Measurements from ENCODE around the gene WFIKKN2.

Gene WFIKKN2

DNA sequence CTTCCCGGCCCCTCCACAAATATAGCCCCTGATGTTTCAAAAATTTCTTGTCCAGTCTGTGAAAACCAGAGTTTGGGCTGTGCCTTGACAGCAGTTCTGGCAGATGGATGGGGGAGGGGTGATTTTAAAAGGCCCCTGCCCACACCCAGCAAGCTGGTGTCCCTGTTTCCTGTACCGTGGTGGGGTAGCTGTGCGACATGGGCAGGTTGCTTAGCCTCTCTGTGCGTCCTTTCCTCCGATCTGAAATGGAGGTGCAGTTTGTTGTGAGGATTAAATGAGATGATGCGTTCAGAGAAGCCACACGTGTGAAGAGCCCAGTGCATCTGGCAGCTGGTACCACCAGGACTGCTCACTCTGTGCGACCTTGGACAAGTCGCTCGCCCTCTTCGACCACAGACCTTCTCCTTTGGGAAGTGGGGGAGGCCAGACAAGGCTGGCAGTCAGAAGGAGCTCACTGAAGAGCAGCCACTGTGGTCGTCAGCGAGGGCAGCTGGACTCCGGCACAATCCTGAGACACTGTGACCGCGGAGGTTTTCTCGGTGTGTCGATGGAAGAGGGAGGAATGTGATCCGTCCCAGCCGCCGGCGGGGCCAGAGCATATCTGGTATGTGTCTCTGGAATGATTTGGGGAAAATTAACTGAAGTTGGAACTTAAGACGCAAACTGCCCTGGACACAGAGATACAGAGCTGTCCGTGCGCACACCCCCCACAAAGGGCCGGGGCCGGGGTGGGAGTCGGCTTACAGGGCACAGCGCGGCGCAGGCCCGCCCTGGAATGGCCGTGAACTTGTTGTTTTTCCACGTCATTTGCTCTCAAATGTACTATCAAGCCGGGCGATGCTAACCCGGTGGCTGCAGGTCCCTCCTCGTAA is 721 bp upstream of the WFIKKN2 start:
- H3K4me3 ChIP-seq (ENCODE audit: low read length in 2 of 2) = peak overlapping the region in 1 of 2 donors; percentile 3
- no peak overlapping the region for H3K18ac ChIP-seq (ENCODE audit: low read length)

GRCh38 chr17:50836826-50837225 is 1.4 kb downstream of the WFIKKN2 start:
- Histone ChIP-seq H4K91ac (ENCODE audit: low read depth, low read length, poor library complexity) (peak overlapping the region; percentile 32), H3K79me1 (ENCODE audit: low read depth, low read length) (no peaks in the 10 kb centered on the region), H2BK120ac (ENCODE audit: low read depth, low read length) (no peak overlapping the region), H3K27ac (replicated peaks; ENCODE audit: low read length) (no peak overlapping the region), H3K27me3 (ENCODE audit: control insufficient read depth in 3 of 3, insufficient read depth in 3 of 3, low read depth in 1 of 3, low read length in 3 of 3) (peaks cover 0 to 72% (median 4%) of the 10 kb centered on the region in 3 experiments), H3K4me3 (ENCODE audit: low read length in 2 of 2) (no peak overlapping the region), H2AK5ac (ENCODE audit: low read depth, low read length) (peak overlapping the region; percentile 97), H3K4ac (ENCODE audit: low read length) (peak overlapping the region; percentile 90), H3K9ac (ENCODE audit: low read depth, low read length, poor library complexity) (peak overlapping the region; percentile 63), H3K4me2 (ENCODE audit: insufficient read depth, low read length, poor library complexity, severe bottlenecking) (no peak overlapping the region), H3K36me3 (replicated peaks in 1 of 2; ENCODE audit: control insufficient read depth in 2 of 2, insufficient read depth in 2 of 2, low read length in 2 of 2) (no peaks in the 10 kb centered on the region), H2AFZ (ENCODE audit: low read length) (no peak overlapping the region), H3K23ac (ENCODE audit: low read depth, low read length, poor library complexity) (peak overlapping the region; percentile 69), H3K9me3 (replicated peaks in 1 of 2; ENCODE audit: control insufficient read depth in 2 of 2, insufficient read depth in 1 of 2, low read depth in 1 of 2, low read length in 2 of 2) (no peaks in the 10 kb centered on the region), H2BK12ac (ENCODE audit: low read length) (peak overlapping the region; percentile 63), H4K8ac (ENCODE audit: low read depth, low read length) (no peak overlapping the region), H3K14ac (ENCODE audit: low read length) (no peak overlapping the region), H3K4me1 (ENCODE audit: control insufficient read depth in 2 of 2, insufficient read depth in 1 of 2, low read depth in 1 of 2, low read length in 2 of 2) (peaks cover 22 to 25% of the 10 kb centered on the region in 2 donors), H3K18ac (ENCODE audit: low read length) (peak overlapping the region; percentile 67), H2BK5ac (ENCODE audit: low read length) (peak overlapping the region; percentile 14), H2BK15ac (ENCODE audit: low read length) (peak overlapping the region; percentile 60)
- WGBS, 2 donors (ENCODE audit: extremely low coverage in 2 of 2, insufficient read length in 2 of 2, insufficient replicate concordance in 1 of 2) = no CpG with 5 or more reads among the region's 11 CpGs
- DNase-seq (ENCODE audit: low spot score) = no peak

More for the DNA sequence above, 721 bp upstream of the WFIKKN2 start:
- no CpG with 5 or more reads among the region's 38 CpGs for WGBS, 2 donors (ENCODE audit: extremely low coverage in 2 of 2, insufficient read length in 2 of 2, insufficient replicate concordance in 1 of 2)
- Histone ChIP-seq H3K4ac (ENCODE audit: low read length) (no peak overlapping the region), H4K8ac (ENCODE audit: low read depth, low read length) (no peak overlapping the region), H3K23ac (ENCODE audit: low read depth, low read length, poor library complexity) (peak overlapping the region; percentile 22), H3K27me3 (ENCODE audit: control insufficient read depth in 3 of 3, insufficient read depth in 3 of 3, low read depth in 1 of 3, low read length in 3 of 3) (peaks cover 0 to 68% (median 4%) of the 10 kb centered on the region in 3 experiments), H3K9me3 (replicated peaks in 1 of 2; ENCODE audit: control insufficient read depth in 2 of 2, insufficient read depth in 1 of 2, low read depth in 1 of 2, low read length in 2 of 2) (no peaks in the 10 kb centered on the region), H3K4me2 (ENCODE audit: insufficient read depth, low read length, poor library complexity, severe bottlenecking) (no peak overlapping the region), H2BK120ac (ENCODE audit: low read depth, low read length) (peak overlapping the region; percentile 6), H3K27ac (replicated peaks; ENCODE audit: low read length) (no peak overlapping the region), H2BK15ac (ENCODE audit: low read length) (no peak overlapping the region), H3K4me1 (ENCODE audit: control insufficient read depth in 2 of 2, insufficient read depth in 1 of 2, low read depth in 1 of 2, low read length in 2 of 2) (peaks cover 31 to 33% of the 10 kb centered on the region in 2 donors), H4K91ac (ENCODE audit: low read depth, low read length, poor library complexity) (no peak overlapping the region), H3K79me1 (ENCODE audit: low read depth, low read length) (no peaks in the 10 kb centered on the region), H3K9ac (ENCODE audit: low read depth, low read length, poor library complexity) (peak overlapping the region; percentile 53), H2AFZ (ENCODE audit: low read length) (peak overlapping the region; percentile 73), H2BK12ac (ENCODE audit: low read length) (no peak overlapping the region), H2AK5ac (ENCODE audit: low read depth, low read length) (peak overlapping the region; percentile 73), H3K14ac (ENCODE audit: low read length) (no peak overlapping the region), H3K36me3 (replicated peaks in 1 of 2; ENCODE audit: control insufficient read depth in 2 of 2, insufficient read depth in 2 of 2, low read length in 2 of 2) (no peaks in the 10 kb centered on the region), H2BK5ac (ENCODE audit: low read length) (no peak overlapping the region)
- DNase-seq (ENCODE audit: low spot score) = no peak

- H3K4ac ChIP-seq (ENCODE audit: low read length) = no peak overlapping the region
- peaks cover 22 to 24% of the 10 kb centered on the region in 2 donors for H3K4me1 ChIP-seq (ENCODE audit: control insufficient read depth in 2 of 2, insufficient read depth in 1 of 2, low read depth in 1 of 2, low read length in 2 of 2)
- H3K18ac ChIP-seq (ENCODE audit: low read length) = peak overlapping the region; percentile 36
- no peak for DNase-seq (ENCODE audit: low spot score)
- H3K9me3 ChIP-seq (replicated peaks in 1 of 2; ENCODE audit: control insufficient read depth in 2 of 2, insufficient read depth in 1 of 2, low read depth in 1 of 2, low read length in 2 of 2) = no peaks in the 10 kb centered on the region
- peak overlapping the region; percentile 97 for H2AK5ac ChIP-seq (ENCODE audit: low read depth, low read length)
- H2BK15ac ChIP-seq (ENCODE audit: low read length) = peak overlapping the region; percentile 60
- no peak overlapping the region for H2AFZ ChIP-seq (ENCODE audit: low read length)
- no peak overlapping the region for H2BK120ac ChIP-seq (ENCODE audit: low read depth, low read length)
- H3K14ac ChIP-seq (ENCODE audit: low read length) = peak overlapping the region; percentile 25
- no peak overlapping the region for H4K8ac ChIP-seq (ENCODE audit: low read depth, low read length)
- H3K79me1 ChIP-seq (ENCODE audit: low read depth, low read length) = no peaks in the 10 kb centered on the region
- H3K9ac ChIP-seq (ENCODE audit: low read depth, low read length, poor library complexity) = no peak overlapping the region
- H3K27ac ChIP-seq (replicated peaks; ENCODE audit: low read length) = no peak overlapping the region
- H3K4me2 ChIP-seq (ENCODE audit: insufficient read depth, low read length, poor library complexity, severe bottlenecking) = no peak overlapping the region
- H3K27me3 ChIP-seq (ENCODE audit: control insufficient read depth in 3 of 3, insufficient read depth in 3 of 3, low read depth in 1 of 3, low read length in 3 of 3) = peaks cover 0 to 75% (median 4%) of the 10 kb centered on the region in 3 experiments
- no peak overlapping the region for H3K4me3 ChIP-seq (ENCODE audit: low read length in 2 of 2)
- peak overlapping the region; percentile 14 for H2BK5ac ChIP-seq (ENCODE audit: low read length)
- H3K23ac ChIP-seq (ENCODE audit: low read depth, low read length, poor library complexity) = peak overlapping the region; percentile 69
- no peaks in the 10 kb centered on the region for H3K36me3 ChIP-seq (replicated peaks in 1 of 2; ENCODE audit: control insufficient read depth in 2 of 2, insufficient read depth in 2 of 2, low read length in 2 of 2)
- H4K91ac ChIP-seq (ENCODE audit: low read depth, low read length, poor library complexity) = peak overlapping the region; percentile 44
- no CpG with 5 or more reads among the region's 7 CpGs for WGBS, 2 donors (ENCODE audit: extremely low coverage in 2 of 2, insufficient read length in 2 of 2, insufficient replicate concordance in 1 of 2)
- peak overlapping the region; percentile 33 for H2BK12ac ChIP-seq (ENCODE audit: low read length)
Observed at GRCh38 chr17:50837286-50837979, 2.0 kb downstream of the WFIKKN2 start.

All from neuronal stem cell (in vitro differentiated cells).